Mesodermal cell (in vitro differentiated cells): Measurements from ENCODE around the gene IQGAP2.

Experiments used
- H3K27ac ChIP-seq: 2 replicates; pipeline ENCODE4 v1.7.0; 2013; ENCODE audit warnings: mild to moderate bottlenecking, low read depth, low read length, moderate library complexity; ENCODE audit not compliant: severe bottlenecking
- H3K36me3 ChIP-seq: 2 replicates; pipeline ENCODE4 v1.7.1; 2013; ENCODE audit warnings: mild to moderate bottlenecking, low read length, moderate library complexity; ENCODE audit not compliant: control insufficient read depth, insufficient read depth
- H3K4me1 ChIP-seq: one replicate; pipeline ENCODE4 v1.7.1; 2013; ENCODE audit warnings: mild to moderate bottlenecking, low read length; ENCODE audit not compliant: insufficient read depth, control insufficient read depth, poor library complexity, severe bottlenecking
- H3K4me3 ChIP-seq: 2 replicates; pipeline ENCODE4 v1.7.0; 2013; ENCODE audit warnings: low read length, control low read depth, mild to moderate bottlenecking; ENCODE audit not compliant: insufficient read depth, poor library complexity, severe bottlenecking; ENCODE audit errors: extremely low read depth
- H3K9me3 ChIP-seq: 2 replicates; pipeline ENCODE4 v1.7.1; 2013; ENCODE audit warnings: mild to moderate bottlenecking, low read length, moderate library complexity; ENCODE audit not compliant: control insufficient read depth
- WGBS, 2 experiments: methylation state at CpG; one replicate each; pipeline ENCODE4 v1.1.5; 2013; ENCODE audit warnings: missing lambda C conversion rate in 2 of 2; ENCODE audit not compliant: insufficient coverage in 2 of 2; 5-methylcytosine and 5-hydroxymethylcytosine counted together

IQGAP2 gene

GRCh38 chr5:76747706-76748105 is 344.6 kb downstream of the IQGAP2 start:
- Histone ChIP-seq H3K9me3 (no peaks in the 10 kb centered on the region), H3K27ac (no peak overlapping the region), H3K4me1 (no peaks in the 10 kb centered on the region), H3K4me3 (no peak overlapping the region), H3K36me3 (no peaks in the 10 kb centered on the region)
- WGBS, 2 experiments = 94% methylated on average over 10 to 13 of the region's 13 CpGs

- 94 to 96% methylated on average over 5 of the region's 5 CpGs for WGBS, 2 experiments
- Histone ChIP-seq H3K4me1 (no peaks in the 10 kb centered on the region), H3K4me3 (no peak overlapping the region), H3K27ac (no peak overlapping the region), H3K9me3 (no peaks in the 10 kb centered on the region), H3K36me3 (no peaks in the 10 kb centered on the region)
Measured at GRCh38 chr5:76751291-76751690, 348.2 kb downstream of the IQGAP2 start.

GRCh38 chr5:76754668-76755078 is 351.6 kb downstream of the IQGAP2 start:
- Histone ChIP-seq H3K36me3 (no peaks in the 10 kb centered on the region), H3K4me1 (no peaks in the 10 kb centered on the region), H3K4me3 (no peak overlapping the region), H3K27ac (no peak overlapping the region), H3K9me3 (no peaks in the 10 kb centered on the region)
- WGBS, 2 experiments = 100% methylated on average over 2 of the region's 3 CpGs

GRCh38 chr5:76755779-76756637 is 352.9 kb downstream of the IQGAP2 start:
- Histone ChIP-seq H3K4me1 (no peaks in the 10 kb centered on the region), H3K4me3 (no peak overlapping the region), H3K27ac (no peak overlapping the region), H3K9me3 (no peaks in the 10 kb centered on the region), H3K36me3 (no peaks in the 10 kb centered on the region)
- WGBS, 2 experiments = 92 to 93% methylated on average over 9 to 11 of the region's 11 CpGs

- Histone ChIP-seq H3K36me3 (no peaks in the 10 kb centered on the region), H3K4me1 (no peaks in the 10 kb centered on the region), H3K27ac (no peak overlapping the region), H3K4me3 (no peak overlapping the region), H3K9me3 (no peaks in the 10 kb centered on the region)
- WGBS, 2 experiments = no CpG with 5 or more reads among the region's 4 CpGs
Measured at GRCh38 chr5:76757049-76757448, 354.0 kb downstream of the IQGAP2 start.
